NCI-H82 treated with DMSO at 0.1 percent for 48 hours (cell line): ENCODE measurements around the gene FOXP1.

Experiments used
- DNase-seq: peaks from one replicate; lab custom pipeline; 2025; ENCODE audit not compliant: unreplicated experiment; lab: John Stamatoyannopoulos, UW

FOXP1 gene

DNA sequence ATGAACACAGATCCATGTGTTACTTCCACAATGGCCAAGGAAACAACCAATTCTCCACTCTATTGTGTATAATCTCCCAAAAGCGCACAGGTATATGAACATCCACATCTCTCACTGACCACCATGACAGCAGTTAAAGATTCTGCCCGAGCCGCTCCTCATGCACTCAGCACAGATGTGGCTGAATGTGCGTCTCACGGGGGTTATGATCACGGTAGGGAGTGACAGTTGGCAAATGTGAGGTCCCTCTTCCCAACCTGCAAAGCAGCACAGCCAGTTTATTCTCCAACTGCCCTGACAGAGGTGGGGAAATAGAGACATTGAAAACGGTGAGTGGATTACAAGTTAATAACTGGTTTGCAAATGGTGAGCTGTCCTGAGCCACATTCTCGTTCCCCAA lies 17.6 kb downstream of the FOXP1 start:
- DNase-seq, result no peak

DNA sequence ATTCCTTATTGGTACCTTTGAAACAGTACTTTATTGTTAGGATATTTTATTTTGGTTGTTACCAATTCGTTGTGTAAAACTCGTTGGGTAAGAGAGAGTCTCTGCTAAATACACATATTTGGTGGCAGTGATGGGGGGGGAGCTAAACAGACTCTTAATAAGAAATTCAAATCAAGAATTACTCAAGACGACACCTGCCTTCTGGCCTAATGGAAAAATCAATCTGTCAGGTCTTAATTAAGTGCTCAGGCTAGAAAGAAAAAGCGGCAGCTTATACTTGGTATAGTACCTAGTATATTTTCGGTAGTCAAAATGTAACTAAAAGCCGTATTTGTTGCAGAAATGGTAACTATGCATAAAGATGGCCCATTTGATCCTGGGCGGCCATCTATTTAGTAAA lies 18.2 kb downstream of the FOXP1 start:
- DNase-seq, result no peak

DNA sequence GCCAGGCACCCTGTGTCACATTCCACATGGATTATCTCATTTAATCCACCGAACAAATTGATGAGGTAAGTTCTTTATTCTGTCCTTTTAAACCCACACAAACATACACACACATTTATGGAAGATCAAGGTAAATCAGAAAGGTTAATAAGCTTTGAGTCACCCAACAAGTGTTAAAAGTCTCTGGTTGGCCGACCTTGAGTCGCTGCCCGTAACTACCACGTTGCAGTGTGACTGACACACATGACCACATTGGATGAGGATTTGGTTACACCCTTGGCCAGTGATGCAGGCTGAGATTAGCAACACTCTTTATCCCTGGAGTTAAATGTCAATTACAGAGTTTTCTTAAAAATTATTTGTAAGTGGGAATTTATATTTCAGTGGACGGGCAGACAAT lies 19.2 kb downstream of the FOXP1 start:
- DNase-seq, result no peak

DNA sequence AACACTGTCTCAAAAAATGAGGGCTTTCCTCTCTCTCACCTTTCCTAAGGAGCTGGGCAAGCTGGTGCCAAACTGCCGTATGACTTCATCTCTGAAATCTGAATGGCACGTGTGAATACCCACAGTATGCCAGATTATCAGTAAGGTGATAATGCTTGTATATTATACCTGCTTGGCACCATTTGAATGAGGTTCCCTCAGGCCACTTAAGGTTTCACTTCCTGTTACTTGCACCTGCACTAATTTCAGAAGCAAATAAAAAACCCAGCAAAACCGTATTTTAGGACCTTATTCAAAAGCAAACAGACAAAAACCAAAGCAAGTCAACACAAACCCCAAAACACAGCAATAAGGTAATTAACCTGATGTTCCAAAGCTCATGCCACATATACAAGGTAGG lies 19.7 kb downstream of the FOXP1 start:
- DNase-seq, result no peak

DNA sequence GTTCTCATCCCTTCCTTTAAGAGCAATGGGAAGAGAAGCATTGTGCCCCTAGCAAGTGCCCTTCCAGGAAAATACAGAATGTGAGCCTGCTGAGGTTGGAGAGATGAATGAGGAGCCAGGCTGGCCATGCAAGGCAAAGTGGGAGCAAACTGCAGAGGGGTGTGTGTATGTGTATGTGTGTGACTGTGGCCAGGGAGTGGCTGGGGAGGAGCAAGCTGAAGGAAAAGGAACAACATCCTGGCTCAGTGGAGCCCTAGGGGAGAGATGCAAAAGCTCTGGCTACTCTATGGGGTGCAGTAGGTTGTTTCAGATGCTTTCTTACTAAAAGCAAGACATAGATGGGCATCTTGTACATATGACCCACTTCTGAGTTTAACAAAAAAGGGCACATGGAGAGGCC lies 20.6 kb downstream of the FOXP1 start:
- DNase-seq, result no peak

DNA sequence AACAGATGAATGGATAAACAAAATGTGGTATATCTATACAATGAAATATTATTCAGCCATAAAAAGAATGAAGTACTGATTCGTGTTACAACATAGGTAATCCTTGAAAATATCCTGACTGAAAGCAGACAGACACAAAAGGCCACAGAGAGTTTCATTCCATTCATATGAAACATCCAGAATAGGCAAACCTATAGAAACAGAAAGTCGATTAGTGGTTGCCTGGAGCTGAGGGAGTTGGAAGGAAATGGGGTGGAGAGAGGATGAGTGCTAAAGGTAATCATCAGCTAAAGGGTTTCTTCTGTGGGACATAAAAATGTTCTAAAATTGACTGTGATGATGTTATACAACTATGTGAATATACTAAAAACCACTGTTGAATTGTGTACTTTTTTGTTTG lies 22.9 kb downstream of the FOXP1 start:
- no peak for DNase-seq

DNA sequence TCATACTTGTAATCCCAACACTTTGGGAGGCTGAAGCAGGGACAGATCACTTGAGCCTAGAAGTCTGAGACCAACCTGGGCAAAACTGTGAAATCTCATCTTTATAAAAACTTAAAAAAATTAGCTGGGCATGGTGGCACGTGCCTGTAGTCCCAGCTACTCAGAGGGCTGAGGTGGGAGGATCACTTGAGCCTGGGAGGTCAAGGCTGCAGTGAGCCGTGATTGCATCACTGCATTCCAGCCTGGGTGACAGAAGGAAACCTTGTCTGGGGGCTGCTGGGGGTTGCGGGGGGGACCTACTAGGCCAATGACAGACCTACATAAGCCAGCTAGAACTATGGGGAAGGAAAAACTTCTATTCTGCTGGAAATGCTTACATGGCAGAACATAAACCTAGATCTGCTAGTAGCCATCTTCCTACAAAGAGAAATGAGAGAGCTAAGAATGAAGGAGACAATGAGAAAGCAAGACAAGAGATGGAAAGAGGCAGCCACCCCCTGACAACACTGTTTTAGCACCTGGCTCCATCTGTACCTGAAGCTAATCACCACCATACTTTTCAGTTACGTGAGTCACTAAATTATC lies 23.9 kb downstream of the FOXP1 start:
- no peak for DNase-seq

DNA sequence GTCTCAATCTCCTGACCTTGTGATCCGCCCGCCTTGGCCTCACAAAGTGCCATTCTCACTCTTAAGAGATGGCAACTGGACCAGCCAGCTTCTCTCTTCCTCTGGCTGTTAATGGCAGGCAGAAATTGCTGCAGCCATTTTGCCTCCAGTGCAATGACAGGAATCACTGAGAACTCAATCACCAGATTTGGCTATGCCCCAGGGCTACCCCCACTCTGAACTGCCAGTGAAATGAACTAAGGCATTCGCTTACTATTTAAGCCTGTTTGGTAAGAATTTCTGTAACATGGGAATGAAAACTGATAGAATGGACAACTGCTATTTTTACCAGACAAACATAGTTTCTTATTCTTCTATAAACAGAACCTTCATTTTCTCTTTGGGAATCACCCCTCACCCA lies 24.5 kb downstream of the FOXP1 start:
- no peak for DNase-seq

DNA sequence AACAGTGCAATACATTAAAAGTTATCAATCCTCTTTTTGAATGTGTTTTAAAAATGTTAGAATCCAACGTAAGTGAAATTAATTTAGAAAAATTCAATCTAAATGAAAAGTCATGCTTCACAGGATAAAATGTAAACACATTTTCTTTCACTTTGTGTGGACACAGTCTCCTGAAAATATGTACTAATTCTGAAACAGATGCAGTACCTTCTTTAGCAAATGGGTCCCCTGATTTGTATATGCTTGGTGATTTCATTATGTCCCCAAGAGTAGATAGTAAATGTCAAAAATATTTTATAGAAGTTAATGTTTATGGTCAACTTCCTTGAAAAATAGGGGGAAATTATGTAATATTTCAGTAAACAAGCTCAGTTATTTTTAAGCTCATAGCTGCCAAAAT lies 28.9 kb downstream of the FOXP1 start:
- DNase-seq, result no peak

DNA sequence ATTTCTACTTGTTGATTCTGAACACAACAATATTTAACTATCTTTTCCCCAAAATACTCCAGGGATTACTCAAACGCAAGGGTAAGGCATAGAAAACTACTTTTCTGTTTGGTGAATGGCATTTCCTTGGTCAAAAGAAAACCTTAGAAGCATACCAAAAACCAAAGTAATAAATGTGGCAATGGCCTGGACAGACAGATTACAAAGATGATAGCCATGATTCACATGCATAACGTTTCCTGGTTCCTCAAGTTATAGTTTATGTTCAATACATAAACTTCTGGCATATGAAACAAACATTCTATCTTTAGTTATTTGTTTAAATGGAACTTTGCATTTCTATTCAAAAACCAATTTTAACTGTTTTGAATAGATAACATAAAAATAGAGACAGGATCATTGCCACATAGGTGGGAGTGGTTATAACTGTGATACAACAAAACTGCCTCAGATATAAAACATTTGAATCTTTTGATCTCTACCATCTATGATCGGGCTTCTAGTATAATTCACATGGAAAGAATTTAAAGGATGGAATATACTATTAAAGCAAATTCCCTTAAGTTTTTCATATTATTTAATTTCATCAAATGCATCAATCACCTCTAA lies 32.1 kb downstream of the FOXP1 start:
- DNase-seq, result no peak

DNA sequence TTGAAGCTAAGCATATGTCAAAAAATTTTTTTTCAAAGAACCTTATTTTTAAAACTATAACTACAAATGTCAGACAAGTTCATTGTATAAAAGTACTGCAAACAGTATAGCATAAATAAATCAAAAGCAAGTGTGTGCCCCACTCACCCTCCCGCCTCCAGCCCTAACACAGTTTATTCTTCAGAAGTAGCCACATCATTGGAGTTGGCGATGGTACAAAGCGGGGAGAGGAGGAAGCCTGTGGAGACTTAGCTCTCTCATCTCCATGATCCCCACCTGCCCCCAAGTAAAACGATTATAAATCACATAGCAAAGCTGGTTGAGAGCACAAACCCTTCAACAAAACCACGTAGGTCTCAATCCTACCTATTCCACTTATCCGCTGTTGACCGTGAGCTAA lies 33.6 kb downstream of the FOXP1 start:
- no peak for DNase-seq

DNA sequence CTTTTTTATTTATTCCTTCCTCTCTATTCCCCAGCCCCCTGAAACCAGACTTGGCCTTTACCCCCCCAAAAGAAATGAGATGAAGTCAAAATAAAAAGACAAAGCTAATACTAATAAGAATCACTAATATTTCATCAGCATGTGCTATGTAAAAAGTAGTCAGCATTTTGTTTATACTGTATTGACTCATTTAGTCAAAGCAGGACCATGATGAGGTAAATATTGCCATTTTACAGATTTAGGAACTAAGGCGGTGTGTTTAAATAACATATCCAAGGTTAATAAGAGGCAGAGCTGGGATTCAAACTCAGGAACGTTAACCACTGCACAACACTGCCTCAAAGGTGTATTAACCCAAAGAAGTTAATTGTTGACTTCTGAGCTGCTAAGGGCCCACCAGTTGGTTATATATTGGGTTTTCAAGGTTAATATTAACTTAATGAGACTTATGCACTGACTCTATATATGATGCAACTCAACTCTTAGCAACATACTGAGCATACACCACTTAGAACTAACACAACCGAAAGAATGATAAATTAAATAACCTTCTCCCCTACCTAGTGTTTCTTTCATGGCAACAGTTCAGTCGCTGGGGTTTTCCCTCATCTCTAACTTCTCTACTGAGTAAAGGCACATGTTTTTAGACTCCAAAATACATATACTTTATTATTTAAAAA lies 34.7 kb downstream of the FOXP1 start:
- no peak for DNase-seq

DNA sequence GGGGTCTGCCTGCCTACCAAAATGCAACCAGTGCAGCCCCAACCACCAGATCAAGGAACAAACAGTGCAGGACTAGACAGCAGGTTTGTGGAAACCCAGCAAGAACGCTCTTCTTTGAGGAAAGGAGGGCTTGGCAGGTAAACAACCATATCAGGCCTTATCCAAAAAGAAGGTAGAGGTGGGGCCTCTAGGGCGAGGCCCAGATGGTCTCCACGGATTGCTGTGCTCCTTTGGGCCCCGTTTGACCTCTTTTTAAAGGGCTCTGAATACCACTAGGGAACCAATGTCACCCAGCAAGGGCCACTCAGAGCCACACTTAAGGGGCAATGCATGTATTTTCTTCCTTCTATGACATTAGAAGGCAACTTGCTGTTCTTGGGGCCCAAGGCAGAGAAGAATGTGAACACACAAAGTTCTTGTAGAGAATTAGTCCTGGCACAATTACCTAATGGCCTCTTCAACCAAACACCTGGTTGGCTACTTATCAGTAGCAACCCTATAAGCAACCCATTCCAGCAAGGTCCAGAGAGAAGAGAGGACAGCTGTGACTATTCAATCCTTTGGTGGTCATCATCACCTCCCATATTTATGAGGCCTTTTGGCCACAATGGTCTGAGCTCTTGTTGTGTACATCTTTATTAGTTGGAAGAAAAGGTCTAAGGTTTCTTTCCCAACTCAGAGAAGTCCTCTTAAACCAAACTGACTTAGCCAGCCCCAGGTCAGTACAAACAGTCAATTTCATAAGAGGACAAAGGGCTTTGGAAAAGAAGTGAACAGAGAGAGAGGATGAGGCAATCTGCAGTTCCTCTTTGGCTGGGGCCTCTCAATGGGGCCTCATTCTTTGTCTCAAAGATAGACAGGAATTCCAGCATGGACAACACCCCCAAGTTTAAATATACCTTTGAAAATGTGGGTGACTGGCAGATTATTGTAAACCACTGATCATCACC lies 36.0 kb downstream of the FOXP1 start:
- DNase-seq, result no peak

DNA sequence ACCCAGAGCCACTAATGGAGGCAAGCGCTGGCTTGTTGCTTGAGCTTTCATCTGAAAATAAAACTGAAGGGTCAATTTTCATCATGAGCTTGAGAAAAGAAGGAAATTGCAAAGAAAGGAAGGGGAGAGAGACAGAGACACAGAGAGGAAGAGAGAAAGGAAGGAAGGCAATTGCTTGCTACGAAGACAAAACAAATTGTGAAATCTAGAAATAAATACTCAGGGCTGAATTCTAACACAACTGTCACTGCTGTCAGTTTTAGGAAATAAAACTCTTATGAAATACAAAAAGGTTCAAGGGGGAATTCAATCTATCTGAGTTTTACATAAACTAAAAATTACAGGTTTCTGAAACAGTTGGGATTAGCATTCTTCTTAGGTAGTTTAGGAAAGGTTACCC lies 36.7 kb downstream of the FOXP1 start:
- no peak for DNase-seq

DNA sequence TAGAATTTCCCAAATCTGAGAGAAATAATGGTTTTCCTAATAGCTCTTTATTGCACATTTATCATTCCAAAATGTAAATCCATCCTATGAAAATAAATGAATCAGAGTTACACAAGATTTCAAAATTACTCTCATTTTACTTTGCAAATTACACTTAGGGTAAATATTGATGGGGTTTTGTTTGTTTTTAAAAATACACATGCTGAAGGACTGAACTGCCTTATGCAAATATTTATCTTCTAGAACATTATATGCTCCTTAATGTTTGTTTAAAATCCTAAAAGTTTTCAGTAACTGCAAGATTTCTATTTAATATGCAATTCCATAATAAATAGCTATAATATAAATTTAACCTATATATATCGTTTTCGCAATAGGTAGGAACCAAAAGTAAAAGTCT lies 38.2 kb downstream of the FOXP1 start:
- DNase-seq, result no peak

DNA sequence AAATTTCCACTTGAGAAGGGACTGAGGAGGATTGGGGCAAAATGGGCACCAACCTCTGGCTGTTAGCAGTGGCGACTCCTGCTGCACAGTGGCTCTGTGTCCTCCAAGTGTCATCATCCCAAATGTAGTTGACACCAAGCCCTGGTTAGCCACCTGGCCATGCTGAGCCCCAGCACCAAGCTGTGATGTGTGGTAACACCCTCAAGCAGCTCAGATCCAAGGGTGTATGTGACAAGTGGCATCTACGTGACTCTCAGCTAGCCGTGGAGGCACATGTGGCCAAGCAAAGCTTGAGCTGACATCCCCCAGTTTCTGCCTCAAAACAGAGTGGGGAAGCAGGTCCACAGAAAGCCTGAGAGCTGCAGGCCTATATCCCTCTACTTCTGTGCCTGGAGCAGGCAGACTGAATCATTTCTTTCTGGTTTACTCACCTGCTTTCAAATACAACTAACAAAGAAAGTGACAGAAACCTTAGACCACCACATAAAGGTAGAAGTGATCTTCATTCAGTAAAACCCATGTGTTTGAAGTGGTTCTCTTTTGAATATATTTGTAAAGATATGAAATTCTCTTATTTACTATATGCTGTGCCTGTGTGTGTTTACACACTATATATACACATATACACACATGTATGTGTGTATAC lies 40.0 kb downstream of the FOXP1 start:
- DNase-seq, result no peak

DNA sequence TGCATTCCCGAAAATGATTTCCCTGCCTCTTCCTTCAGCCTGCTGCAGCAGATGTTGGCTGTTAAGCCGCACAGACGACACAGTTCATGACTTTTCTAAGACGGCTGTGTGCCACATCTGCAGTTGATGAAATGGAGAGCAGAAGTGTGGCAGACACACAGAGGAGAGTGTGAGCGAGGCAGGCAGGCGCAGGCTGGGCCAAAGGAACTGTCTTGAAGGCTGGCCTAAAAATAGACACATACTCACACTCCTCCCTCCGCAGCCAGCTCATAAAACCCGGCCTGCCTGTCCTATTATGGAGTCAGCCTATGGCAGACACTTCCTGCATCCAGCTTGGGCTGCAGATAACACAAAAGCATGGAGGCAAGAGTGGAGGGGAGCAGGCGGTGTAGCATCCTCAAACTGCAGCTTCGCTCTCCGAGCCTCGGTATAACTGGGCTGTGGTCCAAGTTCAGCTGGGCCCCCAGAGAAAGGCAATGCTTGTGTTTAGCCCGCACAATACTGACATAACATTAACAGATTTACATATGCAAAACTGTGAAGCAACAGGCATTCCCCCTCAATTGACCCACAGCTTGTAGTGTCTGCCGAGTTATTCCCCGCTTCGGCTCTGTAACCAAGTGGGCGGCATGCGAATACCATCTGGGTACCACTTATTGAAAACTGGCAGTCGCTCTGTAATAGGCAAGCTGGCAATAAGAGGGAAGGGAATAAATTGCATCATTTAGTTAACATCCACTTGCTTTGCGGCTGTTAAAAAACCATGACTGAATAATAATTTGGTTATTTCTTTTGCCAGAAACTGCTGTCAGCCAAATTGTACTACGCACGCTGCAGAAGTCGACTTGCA lies 40.8 kb downstream of the FOXP1 start:
- DNase-seq, result no peak

DNA sequence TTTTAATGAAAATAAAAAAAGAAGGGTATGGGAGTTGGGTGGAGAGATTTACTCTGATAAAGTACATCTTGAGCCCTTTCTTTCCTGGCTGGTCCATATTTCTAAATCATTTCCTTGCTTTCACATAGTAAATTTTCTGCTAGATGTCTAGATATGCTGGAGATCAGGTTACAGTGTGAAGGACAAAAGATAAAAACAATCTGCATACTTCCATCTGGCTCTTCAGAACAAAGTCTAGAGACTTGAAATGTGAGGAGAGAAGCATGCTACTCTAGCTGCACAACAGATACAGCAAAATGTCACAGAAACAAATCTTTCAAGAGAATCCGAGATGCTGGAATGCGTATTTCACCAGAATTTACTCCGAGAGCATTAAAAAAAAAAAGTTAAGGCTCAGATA lies 42.2 kb downstream of the FOXP1 start:
- no peak for DNase-seq

DNA sequence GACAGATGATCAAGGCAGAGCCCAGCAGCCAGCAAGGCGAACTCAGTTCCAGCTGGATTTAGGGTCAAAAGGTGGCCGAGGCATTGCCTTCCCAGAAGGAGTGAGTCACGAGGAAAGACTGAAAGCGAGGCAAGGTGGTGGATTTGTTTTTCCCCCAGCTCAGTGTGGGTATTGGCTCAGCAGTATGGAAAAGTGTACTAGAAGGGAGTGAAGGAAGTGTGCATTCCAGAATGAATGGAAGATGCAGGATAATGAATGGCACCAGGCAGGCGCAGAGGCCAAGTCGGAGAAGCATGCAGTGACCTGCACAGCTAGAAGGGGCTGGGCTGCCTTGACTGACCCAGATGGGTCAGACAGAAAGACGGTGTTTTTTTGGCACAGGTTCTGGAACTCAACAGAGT lies 46.3 kb downstream of the FOXP1 start:
- no peak for DNase-seq

DNA sequence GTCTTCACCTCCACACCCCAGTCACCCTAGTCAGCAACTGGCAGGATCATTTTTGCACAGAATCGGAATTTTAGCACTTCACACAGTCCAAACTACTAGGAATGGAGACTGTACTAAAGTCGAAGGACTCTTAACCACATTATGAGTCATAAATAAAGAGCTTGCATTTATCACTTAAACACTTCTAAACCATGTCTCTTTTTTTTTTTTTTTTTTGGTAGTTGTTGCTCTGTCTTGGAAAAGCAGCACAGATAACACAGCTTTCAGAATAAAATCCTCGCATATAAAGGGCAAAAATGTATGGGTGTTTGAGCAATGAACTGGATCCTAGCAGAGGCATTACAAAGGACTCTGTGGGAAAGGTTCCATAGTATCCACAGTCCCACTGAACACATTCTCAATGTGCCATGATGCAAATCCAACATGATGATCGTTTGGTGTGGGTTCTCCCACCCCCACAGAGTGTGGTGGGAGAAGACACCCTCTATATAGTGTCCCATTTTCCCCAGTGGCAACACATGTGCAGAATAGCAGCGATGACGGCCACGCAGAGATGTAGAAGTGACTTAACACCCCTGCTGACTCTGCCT lies 47.1 kb downstream of the FOXP1 start:
- DNase-seq, result no peak
